GM13977 (cell line): Measurements from ENCODE around the gene IDUA.

Experiments
- DNase-seq: peaks from one replicate; pipeline ENCODE4 v3.0.0; 2012; ENCODE audit warnings: low spot score
- CTCF ChIP-seq: IDR thresholded peaks from 2 replicates; pipeline ENCODE4 v1.5.1; 2012; ENCODE audit warnings: mild to moderate bottlenecking, control low read depth; ENCODE audit not compliant: insufficient read depth; ENCODE audit errors: extremely low read depth, missing control alignments
- in situ Hi-C: fragments of 300-500 bp; cut with MboI; formaldehyde crosslinking; loops from one replicate; pipeline ENCODE4 v1.12.0; 2022; ENCODE audit warnings: low sequenced_read_pairs, low pct_unique_long_range_greater_than_20kb, mixed read lengths, inconsistent platforms; ENCODE audit not compliant: unreplicated experiment

Gene IDUA

GRCh38 chr4:986428-986878, 391 bp upstream of the IDUA start:
- no peak for DNase-seq
- in situ Hi-C loops, result no loop called here

GRCh38 chr4:987624-988513, 1.0 kb downstream of the IDUA start:
- in situ Hi-C loops, result no loop called here
- DNase-seq, result no peak
- TF ChIP-seq CTCF, result no peak

More at GRCh38 chr4:986428-986878, 391 bp upstream of the IDUA start:
- TF ChIP-seq CTCF, result no peak

- DNase-seq, result no peak
- in situ Hi-C loops, result no loop called here
- no peak for TF ChIP-seq CTCF
Measured at GRCh38 chr4:988726-989721, 2.2 kb downstream of the IDUA start.

GRCh38 chr4:989722-990471, 3.1 kb downstream of the IDUA start:
- no peak for DNase-seq
- no peak for TF ChIP-seq CTCF
- in situ Hi-C loops, result no loop called here

GRCh38 chr4:990746-991367, 4.0 kb downstream of the IDUA start:
- TF ChIP-seq CTCF, result no peak
- no peak for DNase-seq
- in situ Hi-C loops, result no loop called here
